ENCODE results near the gene MTUS2.

MTUS2 gene

GRCh38 chr13:28885181-28885580, 65.0 kb downstream of the MTUS2 start:
- ChIA-PET CTCF (interaction anchor here (0.6 kb wide), 1 partner anchor 404 kb away, joined by 5 read pairs; no protein-coding TSS in a partner anchor), POLR2A (no interaction called here)
- DNase-seq (ENCODE audit: extremely low spot score): no peak
- TF ChIP-seq NFRKB (IDR thresholded peaks at IDR 0.05): no peak

GRCh38 chr13:28889086-28889732, 69.1 kb downstream of the MTUS2 start:
- ChIA-PET CTCF (no interaction called here), POLR2A (no interaction called here)
- no peak for TF ChIP-seq FOXK2 (IDR thresholded peaks at IDR 0.05)
- TF ChIP-seq HDGF (IDR thresholded peaks at IDR 0.05; ENCODE audit: borderline replicate concordance): no peak
- TF ChIP-seq FOXA1 (IDR thresholded peaks at IDR 0.05): no peak
- TF ChIP-seq BHLHE40 (IDR thresholded peaks at IDR 0.05; ENCODE audit: borderline replicate concordance): no peak
- no peak for TF ChIP-seq LEF1 (IDR thresholded peaks at IDR 0.05; ENCODE audit: borderline replicate concordance)
- TF ChIP-seq TARDBP (IDR thresholded peaks at IDR 0.05): no peak
- TF ChIP-seq SUZ12 (IDR thresholded peaks at IDR 0.05): no peak
- no peak for TF ChIP-seq NFRKB (IDR thresholded peaks at IDR 0.05)
- TF ChIP-seq ARNT (IDR thresholded peaks at IDR 0.05): no peak
- TF ChIP-seq SP1 (IDR thresholded peaks at IDR 0.05): no peak
- no peak for TF ChIP-seq ELF4 (IDR thresholded peaks at IDR 0.05)
- no peak for TF ChIP-seq PKNOX1 (IDR thresholded peaks at IDR 0.05)
- TF ChIP-seq ZNF384 (IDR thresholded peaks at IDR 0.05): no peak
- no peak for TF ChIP-seq L3MBTL2 (conservative IDR thresholded peaks at IDR 0.05)
- no peak for TF ChIP-seq CTBP1 (IDR thresholded peaks at IDR 0.05; ENCODE audit: borderline replicate concordance)
- no peak for TF ChIP-seq FOXM1 (IDR thresholded peaks at IDR 0.05; ENCODE audit: borderline replicate concordance)
- no peak for DNase-seq (ENCODE audit: extremely low spot score)

GRCh38 chr13:28890712-28891111, 70.6 kb downstream of the MTUS2 start:
- CTCF ChIA-PET: no interaction called here
- TF ChIP-seq FOXK2 (IDR thresholded peaks at IDR 0.05) (no peak), TARDBP (IDR thresholded peaks at IDR 0.05) (no peak), L3MBTL2 (conservative IDR thresholded peaks at IDR 0.05) (no peak), HDGF (IDR thresholded peaks at IDR 0.05; ENCODE audit: borderline replicate concordance) (no peak), FOXM1 (IDR thresholded peaks at IDR 0.05; ENCODE audit: borderline replicate concordance) (no peak), SUZ12 (IDR thresholded peaks at IDR 0.05) (no peak), NFRKB (IDR thresholded peaks at IDR 0.05) (no peak), LEF1 (IDR thresholded peaks at IDR 0.05; ENCODE audit: borderline replicate concordance) (no peak), CTBP1 (IDR thresholded peaks at IDR 0.05; ENCODE audit: borderline replicate concordance) (no peak), FOXA1 (IDR thresholded peaks at IDR 0.05) (no peak), ELF4 (IDR thresholded peaks at IDR 0.05) (no peak), BHLHE40 (IDR thresholded peaks at IDR 0.05; ENCODE audit: borderline replicate concordance) (no peak), ZNF384 (IDR thresholded peaks at IDR 0.05) (no peak), SP1 (IDR thresholded peaks at IDR 0.05) (no peak), PKNOX1 (IDR thresholded peaks at IDR 0.05) (no peak), ARNT (IDR thresholded peaks at IDR 0.05) (no peak)
- POLR2A ChIA-PET: no interaction called here
- DNase-seq (ENCODE audit: extremely low spot score): no peak

- DNase-seq (ENCODE audit: extremely low spot score): no peak
- ChIA-PET CTCF (no interaction called here), POLR2A (no interaction called here)
- TF ChIP-seq BHLHE40 (IDR thresholded peaks at IDR 0.05; ENCODE audit: borderline replicate concordance) (no peak), FOXK2 (IDR thresholded peaks at IDR 0.05) (no peak), SP1 (IDR thresholded peaks at IDR 0.05) (no peak), TARDBP (IDR thresholded peaks at IDR 0.05) (no peak), SUZ12 (IDR thresholded peaks at IDR 0.05) (no peak), HDGF (IDR thresholded peaks at IDR 0.05; ENCODE audit: borderline replicate concordance) (no peak), ARNT (IDR thresholded peaks at IDR 0.05) (no peak), NFRKB (IDR thresholded peaks at IDR 0.05) (no peak), PKNOX1 (IDR thresholded peaks at IDR 0.05) (no peak), CTBP1 (IDR thresholded peaks at IDR 0.05; ENCODE audit: borderline replicate concordance) (no peak), ZNF384 (IDR thresholded peaks at IDR 0.05) (no peak), ELF4 (IDR thresholded peaks at IDR 0.05) (no peak), L3MBTL2 (conservative IDR thresholded peaks at IDR 0.05) (no peak), LEF1 (IDR thresholded peaks at IDR 0.05; ENCODE audit: borderline replicate concordance) (no peak), FOXM1 (IDR thresholded peaks at IDR 0.05; ENCODE audit: borderline replicate concordance) (no peak), FOXA1 (IDR thresholded peaks at IDR 0.05) (no peak)
Measured at GRCh38 chr13:28918030-28918429, 97.9 kb downstream of the MTUS2 start.

GRCh38 chr13:28922341-28922740, 102.2 kb downstream of the MTUS2 start:
- POLR2A ChIA-PET: no interaction called here
- DNase-seq (ENCODE audit: extremely low spot score): no peak
- CTCF ChIA-PET: no interaction called here
- TF ChIP-seq L3MBTL2 (conservative IDR thresholded peaks at IDR 0.05) (no peak), CTBP1 (IDR thresholded peaks at IDR 0.05; ENCODE audit: borderline replicate concordance) (no peak), FOXA1 (IDR thresholded peaks at IDR 0.05) (no peak), PKNOX1 (IDR thresholded peaks at IDR 0.05) (no peak), ZNF384 (IDR thresholded peaks at IDR 0.05) (no peak), FOXK2 (IDR thresholded peaks at IDR 0.05) (no peak), HDGF (IDR thresholded peaks at IDR 0.05; ENCODE audit: borderline replicate concordance) (no peak), LEF1 (IDR thresholded peaks at IDR 0.05; ENCODE audit: borderline replicate concordance) (no peak), ELF4 (IDR thresholded peaks at IDR 0.05) (no peak), ARNT (IDR thresholded peaks at IDR 0.05) (no peak), SP1 (IDR thresholded peaks at IDR 0.05) (no peak), TARDBP (IDR thresholded peaks at IDR 0.05) (no peak), NFRKB (IDR thresholded peaks at IDR 0.05) (no peak), BHLHE40 (IDR thresholded peaks at IDR 0.05; ENCODE audit: borderline replicate concordance) (no peak), FOXM1 (IDR thresholded peaks at IDR 0.05; ENCODE audit: borderline replicate concordance) (no peak), SUZ12 (IDR thresholded peaks at IDR 0.05) (no peak)

All from HEK293T (cell line).